Kidney capillary endothelial cell (primary cell): ENCODE measurements around the gene TNFRSF21.
"Not testable (repeated sequence)": the region's sequence is repeated elsewhere in the genome, so short reads cannot be mapped to it uniquely, and the experiment has no call there.

ENCODE experiments used
- DNase-seq: peaks from one replicate; pipeline ENCODE4 v3.0.0-alpha.2; 2018; ENCODE audit warnings: low spot score

TNFRSF21 gene

DNA sequence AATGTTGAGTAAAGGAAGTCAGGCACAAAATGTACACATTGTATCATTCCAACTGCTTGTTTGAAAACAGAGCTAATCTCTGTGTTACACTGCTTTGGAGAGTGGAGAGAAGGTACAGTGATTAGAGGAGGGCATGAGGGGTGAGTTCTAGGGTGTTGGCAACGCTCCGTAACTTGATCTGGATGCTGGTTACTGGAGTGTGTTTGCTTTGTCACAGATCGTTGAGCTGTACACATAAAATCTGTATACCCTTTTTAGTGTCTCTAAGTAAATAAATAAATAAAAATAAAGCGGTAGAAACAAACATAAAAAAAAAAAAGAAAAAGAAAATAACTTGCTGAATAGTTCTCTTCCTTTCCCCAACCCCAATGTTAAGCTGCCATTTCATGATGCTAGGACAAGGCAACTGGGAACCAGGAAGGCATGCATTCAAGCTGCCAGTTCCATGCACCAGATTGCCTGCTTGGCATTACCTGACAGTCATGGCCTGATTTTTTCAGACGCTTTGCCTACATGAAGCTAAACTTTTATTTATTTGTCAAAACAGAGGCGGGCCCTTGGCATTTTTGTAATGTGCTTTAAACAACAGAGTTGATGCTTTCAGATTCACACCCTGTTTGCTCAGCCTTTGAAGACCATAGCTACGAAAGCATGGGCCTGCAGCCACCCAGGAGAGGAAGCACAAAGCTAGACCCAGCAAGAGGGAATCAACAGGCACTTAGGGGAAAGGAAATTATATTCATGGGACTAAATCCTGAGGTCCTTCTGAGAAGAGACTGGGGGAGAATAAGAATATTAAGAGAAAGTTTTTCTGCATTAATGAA is 21.2 kb downstream of the TNFRSF21 start:
- DNase-seq = no peak

DNA sequence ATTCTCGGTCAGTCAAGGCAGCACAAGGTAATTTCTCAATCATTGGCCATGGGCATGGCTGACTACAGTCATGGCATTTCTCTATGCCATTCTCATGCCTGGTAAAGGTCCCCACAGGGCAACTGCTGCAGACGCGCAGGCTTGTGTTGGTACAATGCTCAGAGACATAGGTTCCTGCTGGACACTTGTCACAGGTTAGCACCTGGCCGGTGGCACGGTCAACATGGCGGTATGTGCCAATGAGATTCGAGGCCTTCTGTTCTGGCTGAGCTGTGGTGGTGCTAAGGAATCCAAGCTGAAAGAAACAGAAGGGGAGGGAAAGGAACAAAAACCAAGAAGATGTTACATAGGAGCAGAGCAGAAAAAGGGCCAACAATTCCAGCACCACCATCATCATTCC is 23.4 kb downstream of the TNFRSF21 start:
- no peak for DNase-seq

DNA sequence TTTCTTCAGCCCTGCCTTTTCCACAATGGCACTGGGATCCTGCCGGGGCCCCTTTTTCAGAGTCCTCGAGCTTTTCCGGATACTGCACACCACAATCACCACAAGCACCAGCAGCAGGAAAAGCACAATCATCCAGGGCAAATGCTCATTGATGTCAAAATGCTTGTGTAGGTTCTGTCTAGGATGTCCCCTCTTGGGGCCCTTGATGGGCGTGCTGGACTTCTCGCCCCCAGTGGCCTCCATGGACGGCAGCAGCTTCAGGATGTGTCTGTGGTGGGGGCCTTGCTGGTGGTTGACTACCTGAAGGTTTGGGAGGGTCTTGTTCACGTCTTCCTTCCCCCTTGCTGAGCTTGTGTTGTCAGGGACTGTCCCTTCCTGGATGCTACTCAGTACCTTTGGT is 25.7 kb downstream of the TNFRSF21 start:
- DNase-seq = no peak

DNA sequence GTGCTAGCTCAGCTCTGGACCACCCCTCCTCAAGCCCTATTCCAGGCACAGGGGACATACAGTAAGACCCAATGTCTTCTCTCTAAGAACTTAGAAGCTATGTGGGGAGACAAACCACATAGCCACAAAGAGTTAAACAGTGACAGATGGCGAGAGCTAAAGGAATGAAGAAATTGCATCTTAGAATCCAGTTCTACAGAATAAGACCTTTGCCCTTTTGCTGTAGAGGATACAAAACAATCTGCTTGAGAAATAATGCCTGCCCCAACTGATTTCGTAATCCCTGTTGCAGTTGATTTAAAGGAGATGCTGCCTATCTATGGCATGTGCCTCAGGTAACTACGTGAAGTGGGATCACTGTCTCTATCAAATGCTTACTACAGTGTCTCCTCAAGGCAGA is 31.2 kb downstream of the TNFRSF21 start:
- DNase-seq = no peak

DNA sequence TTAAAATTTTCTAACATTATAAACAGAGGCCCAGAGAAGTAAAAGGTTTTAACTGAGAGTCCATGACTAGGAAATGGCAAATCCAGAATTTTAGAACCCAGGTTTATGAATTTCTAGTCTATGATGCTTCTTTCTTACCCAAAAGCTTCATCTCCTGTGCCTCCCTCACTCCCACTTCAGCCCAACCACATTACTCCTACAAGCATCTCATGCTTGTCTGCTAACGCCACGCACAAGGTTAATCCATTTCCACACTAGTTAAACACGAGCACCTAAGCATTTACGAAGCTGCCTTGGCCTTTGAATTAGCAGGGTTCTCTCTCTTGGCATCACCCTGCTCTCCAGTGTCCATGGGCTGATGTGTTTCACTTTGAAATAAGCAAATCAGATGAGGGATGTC is 32.0 kb downstream of the TNFRSF21 start:
- DNase-seq = no peak

DNA sequence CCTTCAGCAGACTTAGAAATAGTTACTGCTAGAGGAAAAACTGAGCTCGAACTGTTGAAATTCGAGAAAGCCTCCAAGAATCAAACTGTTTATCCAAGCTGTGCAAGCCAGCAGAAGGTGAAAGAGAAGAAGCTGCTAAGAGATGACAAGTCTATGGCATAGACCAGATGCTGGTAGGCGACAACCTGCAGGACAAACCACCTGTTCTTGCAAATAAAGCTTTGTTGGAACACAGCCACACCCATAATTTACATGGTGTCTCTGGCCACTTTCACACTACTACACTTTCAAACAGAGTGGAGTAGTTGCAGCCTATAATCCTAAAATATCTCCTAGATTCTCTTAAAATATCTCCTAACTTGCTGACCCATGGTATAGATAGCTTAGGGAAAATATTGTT is 33.3 kb downstream of the TNFRSF21 start:
- DNase-seq = no peak

DNA sequence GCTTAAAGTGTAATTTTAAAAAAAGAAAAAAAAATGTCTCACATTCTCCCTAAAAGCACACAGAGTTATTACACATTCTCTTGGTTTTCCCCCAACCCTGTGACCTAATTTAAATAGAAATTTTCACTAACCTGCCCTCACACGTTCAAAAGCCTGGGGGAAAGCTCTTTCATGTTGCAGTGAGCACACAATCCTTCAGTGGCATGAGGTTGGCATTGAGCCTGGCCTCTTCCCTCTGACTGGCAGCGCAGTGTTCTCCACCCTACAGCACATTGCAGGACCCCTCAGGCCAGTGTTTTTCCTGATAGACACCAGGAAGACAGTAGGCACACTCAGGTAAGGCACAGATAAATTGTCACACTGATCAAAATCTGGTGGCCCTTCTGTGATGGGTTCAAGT is 34.1 kb downstream of the TNFRSF21 start:
- DNase-seq = no peak

DNA sequence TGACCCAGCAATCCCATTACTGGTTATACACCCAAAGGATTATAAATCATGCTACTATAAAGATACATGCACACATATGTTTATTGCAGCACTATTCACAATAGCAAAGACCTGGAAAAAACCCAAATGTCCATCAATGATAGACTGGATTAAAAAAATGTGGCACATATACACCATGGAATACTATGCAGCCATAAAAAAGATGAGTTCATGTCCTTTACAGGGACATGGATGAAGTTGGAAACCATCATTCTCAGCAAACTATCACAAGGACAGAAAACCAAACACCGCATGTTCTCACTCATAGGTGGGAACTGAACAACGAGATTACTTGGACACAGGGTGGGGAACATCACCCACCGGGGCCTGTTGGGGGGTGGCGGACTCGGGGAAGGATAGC is 34.6 kb downstream of the TNFRSF21 start:
- not testable (repeated sequence) for DNase-seq

DNA sequence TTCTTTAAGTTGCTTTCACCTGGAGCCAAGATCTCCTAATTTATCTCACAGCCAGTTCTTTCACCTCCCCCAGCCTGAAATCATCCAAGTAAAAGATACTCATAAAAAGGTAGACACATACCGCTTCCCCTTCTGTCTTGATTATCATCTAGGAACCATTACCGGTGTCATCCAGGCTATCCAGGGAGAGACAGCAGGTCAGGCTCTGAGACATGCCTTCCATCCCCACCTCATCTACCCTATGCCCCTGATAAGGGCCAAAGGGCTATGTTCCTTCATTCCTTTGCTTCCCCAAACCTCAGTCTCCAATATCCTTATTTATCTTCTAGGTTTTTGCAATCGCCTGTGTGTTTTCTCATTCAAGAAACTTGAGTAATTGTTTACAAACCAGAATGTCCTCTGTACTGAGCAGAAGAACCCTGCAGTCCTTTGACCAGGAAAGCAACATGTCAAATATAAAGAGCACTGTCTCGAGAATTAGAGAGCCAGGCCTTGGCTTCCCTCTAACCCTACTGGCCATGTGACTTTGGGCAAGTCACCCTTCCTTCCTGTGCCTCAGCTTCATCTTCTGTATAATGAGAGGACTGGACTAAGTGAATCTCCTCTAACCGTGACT is 41.0 kb downstream of the TNFRSF21 start:
- peak; percentile 14 for DNase-seq

DNA sequence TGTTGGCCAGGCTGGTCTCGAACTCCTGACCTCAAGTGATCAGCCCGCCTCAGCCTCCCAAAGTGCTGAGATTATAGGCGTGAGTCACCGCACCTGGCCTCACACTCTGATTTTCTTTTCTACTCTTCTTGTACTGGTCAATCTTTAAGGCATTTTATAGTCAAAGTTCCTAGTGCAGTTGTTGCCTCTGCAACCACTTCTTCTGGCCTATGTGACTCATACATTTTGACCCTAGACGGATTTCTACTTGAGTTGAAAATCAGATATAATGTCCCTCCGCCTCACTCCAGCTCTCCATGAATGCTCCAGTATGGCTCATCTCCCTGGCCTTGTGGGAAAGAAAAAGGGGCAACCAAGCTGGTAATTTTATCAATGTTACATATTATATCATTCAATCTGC is 42.4 kb downstream of the TNFRSF21 start:
- no peak for DNase-seq

DNA sequence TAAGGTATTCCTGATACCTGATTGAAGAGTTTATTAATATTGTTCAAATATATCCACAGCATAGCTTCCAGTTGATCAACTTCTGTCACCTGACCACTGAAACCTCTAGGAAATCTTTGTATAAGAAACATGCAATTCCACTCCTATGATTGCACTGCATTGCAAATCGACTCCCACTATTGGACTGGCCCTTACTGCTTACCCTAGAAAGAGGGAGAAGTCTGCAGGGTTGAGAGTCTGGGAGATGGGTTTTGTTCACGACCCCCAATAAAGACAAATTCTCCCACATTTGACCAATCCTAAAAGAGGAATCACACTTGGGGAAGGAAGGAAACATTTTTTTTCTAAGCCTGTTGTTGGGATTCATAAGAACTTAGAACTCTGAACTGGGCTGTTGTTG is 43.7 kb downstream of the TNFRSF21 start:
- DNase-seq = no peak

DNA sequence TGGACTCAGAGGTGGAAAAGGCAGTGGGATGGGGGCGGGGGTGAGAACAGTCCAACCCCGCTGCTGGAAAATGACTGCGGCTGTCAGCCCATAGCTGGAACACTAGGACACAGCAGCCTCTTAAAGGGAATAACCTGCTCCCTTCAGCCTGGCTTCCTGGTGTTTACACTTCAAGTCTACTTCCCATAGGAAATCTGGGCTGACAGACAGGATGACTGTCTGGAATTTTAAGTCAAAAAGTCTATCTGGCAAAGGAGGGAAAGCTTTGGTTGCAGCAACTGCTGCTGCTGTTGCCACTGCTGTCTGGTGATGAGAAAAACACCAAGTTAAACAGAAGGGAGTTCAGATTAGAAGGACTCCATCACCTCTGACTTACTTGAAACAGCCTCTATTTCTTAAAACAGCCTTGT is 44.9 kb downstream of the TNFRSF21 start:
- peak; percentile 48 for DNase-seq

DNA sequence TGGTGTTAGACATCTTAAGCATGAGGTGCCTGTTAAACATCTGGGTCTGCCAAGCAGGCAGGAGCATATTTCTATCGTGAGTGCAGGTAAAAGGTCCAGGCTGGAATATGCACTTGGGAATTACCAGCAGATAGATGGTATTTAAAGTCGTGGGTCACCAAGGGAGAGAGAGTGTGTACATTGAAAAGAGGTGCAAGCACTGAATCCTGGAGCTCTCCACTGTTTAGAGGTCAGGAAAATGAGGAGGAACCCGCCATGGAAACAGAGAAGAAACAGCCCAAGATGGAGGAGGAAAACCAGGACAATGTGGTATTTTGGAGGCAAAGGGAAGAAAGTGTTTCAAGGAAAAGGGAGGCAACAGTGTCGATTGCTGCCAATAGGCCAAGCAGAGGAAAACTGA is 46.4 kb downstream of the TNFRSF21 start:
- DNase-seq = no peak

DNA sequence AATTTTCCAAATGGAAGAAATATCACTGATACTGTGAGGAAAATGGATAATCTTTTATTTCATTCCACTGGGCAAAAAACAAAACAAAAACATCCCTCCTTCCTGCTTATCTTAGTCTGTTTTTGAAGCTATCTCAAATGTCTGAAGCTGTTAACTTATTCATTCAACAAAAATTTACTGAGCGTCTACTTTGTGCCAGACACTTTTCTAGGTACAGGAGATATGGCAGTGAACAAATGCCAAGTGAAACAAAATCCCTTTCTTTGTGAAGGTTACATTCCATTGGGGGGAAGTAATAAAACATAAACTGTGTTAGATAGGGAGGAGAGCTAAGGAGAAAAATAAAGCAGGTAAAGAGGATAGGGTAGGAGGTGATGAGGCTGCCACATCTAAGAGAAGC is 47.5 kb downstream of the TNFRSF21 start:
- no peak for DNase-seq

DNA sequence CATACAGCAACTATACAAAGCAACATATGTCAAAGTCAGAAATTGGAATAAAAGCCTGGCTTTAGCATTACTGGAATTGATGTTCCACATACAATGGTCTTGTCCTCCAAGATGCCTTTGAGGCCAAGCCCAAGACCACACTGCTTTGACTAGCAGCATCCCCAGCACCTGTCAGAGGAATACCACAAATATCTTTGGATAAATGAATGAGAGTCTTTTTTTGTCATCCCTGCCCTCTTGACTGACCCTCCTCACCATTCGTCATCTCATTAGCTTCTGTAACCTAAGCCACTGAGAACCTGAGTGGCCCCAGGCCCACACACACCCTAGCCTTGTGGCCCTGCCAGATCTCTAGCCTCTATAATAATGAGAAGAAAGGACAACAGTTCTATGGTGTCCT is 48.5 kb downstream of the TNFRSF21 start:
- DNase-seq = no peak

DNA sequence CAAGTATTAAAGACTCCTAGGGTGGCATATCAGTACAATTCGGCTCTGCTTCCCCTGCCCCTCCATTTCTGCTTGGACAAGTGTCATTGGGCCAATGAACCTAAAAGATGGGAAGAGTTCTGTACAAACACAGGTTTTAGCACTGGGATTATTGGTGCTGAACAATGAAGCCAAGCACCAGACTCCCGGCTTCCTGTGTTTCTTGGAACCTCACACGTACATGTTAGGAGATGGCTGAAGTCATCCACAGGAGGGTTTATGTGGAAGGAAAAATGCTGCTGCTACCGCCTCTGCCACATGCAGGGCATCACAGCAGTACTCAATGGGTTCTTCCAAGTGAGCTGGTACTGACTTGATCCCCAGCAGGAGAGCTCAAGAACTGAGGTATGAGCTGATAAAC is 49.7 kb downstream of the TNFRSF21 start:
- DNase-seq = no peak

DNA sequence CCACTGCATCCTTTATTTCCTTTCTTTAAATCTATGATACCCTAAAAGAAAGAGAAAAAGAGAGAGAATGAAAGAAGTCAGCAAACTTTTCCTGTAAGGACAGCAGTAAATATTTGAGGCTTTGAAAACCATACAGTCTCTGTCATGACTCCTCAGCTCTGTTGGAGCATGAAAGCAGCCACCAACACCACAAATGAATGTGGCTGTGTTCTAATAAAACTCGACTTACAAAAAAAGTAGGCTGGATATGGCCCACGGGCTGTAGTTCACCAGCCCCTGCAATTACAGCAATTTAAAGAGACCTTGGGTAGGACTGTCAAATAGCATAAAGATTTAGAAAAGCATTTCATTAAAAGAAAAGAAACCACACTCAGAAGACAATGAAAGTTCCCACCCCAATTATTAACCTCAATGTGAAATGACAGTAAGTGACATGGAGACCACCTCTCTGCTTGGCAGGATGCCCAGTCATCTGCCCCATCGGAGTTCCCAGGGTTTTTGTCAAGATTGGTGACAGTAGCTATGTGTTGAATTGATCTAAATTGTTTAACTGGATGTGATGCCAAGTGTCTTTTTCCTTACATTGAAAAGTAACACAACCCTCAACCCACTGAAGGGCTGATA is 50.9 kb downstream of the TNFRSF21 start:
- no peak for DNase-seq

DNA sequence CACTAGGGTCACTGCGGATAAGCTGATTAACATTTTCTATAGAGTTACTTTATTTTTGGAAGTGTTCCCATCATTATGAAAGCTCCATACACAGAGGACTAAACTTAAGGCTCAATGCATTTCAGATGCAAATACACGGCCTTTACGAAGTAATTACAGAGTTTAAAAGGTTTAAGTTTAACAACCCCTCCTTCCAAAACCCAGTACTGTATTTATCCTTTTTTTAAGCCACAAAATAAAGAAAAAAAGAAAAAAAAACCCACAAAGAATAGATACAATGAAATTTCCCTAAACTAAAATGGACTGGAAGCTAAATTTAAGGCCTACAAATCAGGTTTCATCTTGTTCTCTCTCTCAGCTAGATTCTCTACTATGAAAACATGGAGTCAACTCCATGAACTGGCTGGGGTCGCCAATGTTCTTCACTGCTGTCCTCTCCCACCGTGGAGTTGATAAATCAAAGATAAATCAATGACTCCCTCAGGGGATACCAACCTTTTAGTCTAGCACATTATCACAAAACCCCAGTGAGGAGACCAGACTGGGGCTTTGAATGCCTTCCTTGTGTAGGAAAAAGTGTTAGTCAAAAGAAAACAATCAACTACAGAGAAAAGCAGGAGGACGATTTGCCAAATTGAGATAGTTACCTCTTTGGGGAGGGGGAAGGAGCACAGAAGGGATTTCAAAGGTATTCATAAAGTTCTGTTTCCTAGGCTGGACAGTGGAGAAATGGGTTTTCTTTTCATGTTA is 52.5 kb downstream of the TNFRSF21 start:
- DNase-seq = no peak

DNA sequence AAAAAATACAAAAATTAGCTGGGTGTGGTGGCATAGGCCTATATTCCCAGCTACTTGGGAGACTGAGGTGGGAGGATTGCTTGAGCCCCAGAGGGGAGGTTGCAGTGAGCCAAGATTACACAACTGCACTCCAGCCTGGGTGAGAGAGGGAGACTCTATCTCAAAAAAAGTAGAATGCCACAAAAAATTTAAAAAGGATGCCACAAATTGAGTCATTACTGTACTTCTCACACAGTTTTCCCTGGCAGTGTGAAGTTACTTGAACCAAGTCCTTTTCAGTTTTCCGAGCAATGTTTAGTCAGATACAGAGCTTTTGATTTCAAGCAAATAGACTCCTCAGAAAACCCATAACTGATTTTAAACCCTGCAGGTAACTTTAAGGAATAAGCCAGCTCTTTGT is 53.3 kb downstream of the TNFRSF21 start:
- DNase-seq = no peak

DNA sequence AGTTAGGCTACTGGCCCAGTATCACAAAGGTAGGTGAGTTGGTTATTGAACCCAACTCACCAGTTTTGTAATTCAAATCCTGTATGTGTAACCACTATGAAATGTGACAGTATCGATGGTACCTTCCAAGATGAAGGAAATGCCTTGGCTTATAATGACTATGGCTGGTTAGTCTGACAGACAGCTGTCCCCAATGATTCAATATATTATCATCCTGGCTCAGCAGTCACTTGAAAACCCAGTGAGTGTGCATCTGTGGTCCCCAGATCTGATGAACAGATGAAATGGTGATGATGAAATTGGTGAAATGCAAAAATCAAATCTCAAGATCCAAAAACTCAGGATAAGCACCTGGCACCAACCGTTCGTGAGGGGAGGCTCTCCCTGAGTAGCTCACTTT is 54.8 kb downstream of the TNFRSF21 start:
- DNase-seq = no peak

DNA sequence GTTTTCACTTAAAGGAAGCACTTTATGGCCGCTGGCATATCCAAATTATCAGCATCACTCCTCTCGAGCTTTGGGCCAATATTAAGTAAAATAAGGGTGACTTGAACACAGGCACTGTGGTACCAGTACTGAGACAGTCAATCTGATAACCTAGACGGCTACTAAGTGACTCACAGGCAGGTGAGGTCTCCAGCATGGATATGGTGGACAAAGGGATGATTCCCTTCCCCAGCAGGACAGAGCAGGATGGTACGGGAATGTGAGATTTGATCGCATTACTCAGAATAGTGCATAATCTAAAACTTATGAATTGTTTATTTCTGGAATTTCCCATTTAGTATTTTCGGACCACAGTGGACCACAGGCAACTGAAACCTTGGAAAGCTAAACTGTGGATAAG is 55.7 kb downstream of the TNFRSF21 start:
- DNase-seq = no peak

DNA sequence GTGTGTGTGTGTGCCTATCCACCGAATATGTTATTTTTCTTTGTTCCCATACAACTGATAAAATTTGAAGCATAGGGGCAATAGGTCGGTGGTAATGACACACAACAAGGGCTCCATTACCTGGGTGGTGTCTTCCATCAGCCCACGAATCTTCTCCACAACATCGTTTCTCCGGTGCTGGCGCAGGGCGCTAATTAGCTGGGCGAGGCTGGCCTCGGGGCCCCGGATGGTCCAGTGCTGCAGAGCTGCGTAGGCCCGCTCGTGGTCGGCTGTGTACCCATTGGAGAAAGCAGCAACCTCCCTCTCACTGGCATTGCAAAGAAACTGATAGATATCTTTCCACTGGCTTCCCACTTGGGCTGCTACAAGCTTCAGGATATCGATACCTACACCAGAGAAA is 56.6 kb downstream of the TNFRSF21 start:
- DNase-seq = no peak

DNA sequence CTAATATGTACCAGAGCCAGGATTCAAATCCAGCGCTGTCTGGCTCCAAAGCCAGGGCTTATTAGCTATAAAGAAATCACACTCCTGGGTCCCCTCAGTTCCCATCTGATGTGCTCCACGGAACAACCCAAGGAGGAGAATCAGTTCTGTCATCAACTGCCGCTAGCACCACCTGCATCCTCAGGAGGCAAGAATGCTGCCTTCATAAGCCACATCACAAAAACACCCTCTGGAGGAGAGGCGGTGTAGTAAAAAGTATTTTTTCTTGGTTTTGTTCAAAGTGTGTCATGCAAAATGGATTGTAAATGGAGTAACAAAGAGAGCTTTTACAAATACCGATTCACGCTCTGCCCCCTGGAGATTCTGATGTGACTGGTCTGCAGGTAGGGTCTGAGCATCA is 57.1 kb downstream of the TNFRSF21 start:
- DNase-seq = no peak
